ENCODE data around the gene ULBP2. TPM values are rescaled to one million over a fixed set of nuclear protein-coding genes. Genes with fewer than 3 reads are reported as not detected.

The ULBP2 gene
- total RNA-seq, 1 experiment from 2014 or later: not detected

DNA sequence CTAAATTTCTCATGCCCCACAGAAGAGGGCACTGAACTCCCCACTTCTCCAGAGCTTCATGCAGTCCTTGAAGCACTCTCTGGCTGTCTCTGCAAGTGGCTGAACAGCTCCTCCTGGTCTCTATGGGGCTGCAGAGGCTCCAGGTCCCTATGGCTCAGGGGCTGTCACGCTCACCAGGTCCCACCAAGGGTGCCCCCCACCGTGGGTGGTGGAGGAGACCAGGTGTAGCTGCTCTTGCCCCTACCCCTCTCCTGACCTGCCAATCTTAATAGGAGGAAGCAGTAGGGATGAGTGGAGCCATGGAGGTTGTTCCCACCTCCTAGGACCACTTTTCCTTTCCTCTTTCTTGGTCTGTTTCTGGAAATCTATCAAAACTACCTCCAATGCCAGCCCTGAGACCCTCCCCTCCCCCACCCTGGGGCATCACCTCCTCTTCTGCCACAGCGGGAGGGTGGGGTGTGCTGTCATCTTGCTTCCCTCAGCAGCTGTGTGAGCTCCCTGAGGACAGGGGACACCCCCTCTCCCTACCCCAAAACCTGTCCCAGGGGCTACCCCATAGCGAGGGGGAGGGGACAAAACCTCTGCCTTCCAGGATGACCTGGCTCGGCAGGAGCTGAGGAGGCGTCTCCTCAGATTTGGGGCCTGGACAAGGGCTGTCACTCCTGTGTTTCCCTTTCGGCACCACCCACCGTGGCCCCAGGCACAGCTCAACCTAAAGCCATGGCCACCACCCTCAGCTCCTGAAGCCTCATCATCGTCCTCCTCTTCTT, 31.9 kb upstream of the ULBP2 start:
- no peaks in the 10 kb centered on the region for H3K4me1 ChIP-seq (ENCODE audit: insufficient read depth, low read length)

More for the DNA sequence above, 31.9 kb upstream of the ULBP2 start:
- no peak overlapping the region for H2BK12ac ChIP-seq (ENCODE audit: insufficient read length, low read depth, low read length)
- no peak overlapping the region for H3K4me2 ChIP-seq (ENCODE audit: insufficient read depth, insufficient read length, low read length)
- H3T11ph ChIP-seq (ENCODE audit: low read length): no peak overlapping the region
- H3K23ac ChIP-seq (ENCODE audit: insufficient read length, low read depth, low read length): no peak overlapping the region
- H3K14ac ChIP-seq (ENCODE audit: insufficient read depth, low read length): no peak overlapping the region
- H3K18ac ChIP-seq (ENCODE audit: insufficient read length, low read depth, low read length): no peak overlapping the region
- no peak overlapping the region for H3K56ac ChIP-seq (ENCODE audit: insufficient read length, low read depth, low read length)
- Mint-ChIP-seq H3K27me3 (ENCODE audit: low read depth) (peaks cover 52% of the 10 kb centered on the region), H3K36me3 (ENCODE audit: insufficient read depth in 1 of 3, low read depth in 3 of 3) (peaks cover 4 to 7% (median 5%) of the 10 kb centered on the region in 3 experiments; a peak in 5 of 7 replicates), H3K9me3 (peaks cover 31 to 40% of the 10 kb centered on the region in 2 experiments), H3K4me3 (no peak overlapping the region), H3K4me1 (no peaks in the 10 kb centered on the region), H3K27ac (no peak overlapping the region)
- peaks cover 2% of the 10 kb centered on the region for H4K20me1 ChIP-seq (ENCODE audit: control insufficient read depth, insufficient read depth, insufficient read length)
- no peak overlapping the region for H2BK120ac ChIP-seq (ENCODE audit: low read depth, low read length, poor library complexity, severe bottlenecking)
- H4K91ac ChIP-seq (ENCODE audit: insufficient read length, low read depth, low read length): no peak overlapping the region
- no peak overlapping the region for H2AK5ac ChIP-seq (ENCODE audit: insufficient read length, low read length)
- H4K5ac ChIP-seq (ENCODE audit: insufficient read length, low read depth, low read length): no peak overlapping the region
- no CpG with 5 or more reads among the region's 9 CpGs for WGBS (ENCODE audit: extremely low coverage, insufficient read length, low lambda C conversion rate)
- no peaks in the 10 kb centered on the region for H3K27me3 ChIP-seq (ENCODE audit: insufficient read depth, low read length)
- DNase-seq: no peak
- no peaks in the 10 kb centered on the region for H3K9me3 ChIP-seq (ENCODE audit: control insufficient read depth, low read depth, low read length)
- H3K4ac ChIP-seq (ENCODE audit: low read depth, low read length): no peak overlapping the region
- no peak overlapping the region for H2BK15ac ChIP-seq (ENCODE audit: low read depth, low read length)
- H2BK5ac ChIP-seq (ENCODE audit: insufficient read length, low read length): no peak overlapping the region
- H3K79me2 ChIP-seq (ENCODE audit: insufficient read depth, low read length): no peaks in the 10 kb centered on the region
- H2BK20ac ChIP-seq (ENCODE audit: low read depth, low read length, poor library complexity, severe bottlenecking): no peak overlapping the region
- no peak overlapping the region for H2AFZ ChIP-seq (ENCODE audit: low read length)
- H3K79me1 ChIP-seq (ENCODE audit: insufficient read depth, low read depth, low read length, poor library complexity, severe bottlenecking): no peaks in the 10 kb centered on the region
- TF ChIP-seq, protein P1, sequence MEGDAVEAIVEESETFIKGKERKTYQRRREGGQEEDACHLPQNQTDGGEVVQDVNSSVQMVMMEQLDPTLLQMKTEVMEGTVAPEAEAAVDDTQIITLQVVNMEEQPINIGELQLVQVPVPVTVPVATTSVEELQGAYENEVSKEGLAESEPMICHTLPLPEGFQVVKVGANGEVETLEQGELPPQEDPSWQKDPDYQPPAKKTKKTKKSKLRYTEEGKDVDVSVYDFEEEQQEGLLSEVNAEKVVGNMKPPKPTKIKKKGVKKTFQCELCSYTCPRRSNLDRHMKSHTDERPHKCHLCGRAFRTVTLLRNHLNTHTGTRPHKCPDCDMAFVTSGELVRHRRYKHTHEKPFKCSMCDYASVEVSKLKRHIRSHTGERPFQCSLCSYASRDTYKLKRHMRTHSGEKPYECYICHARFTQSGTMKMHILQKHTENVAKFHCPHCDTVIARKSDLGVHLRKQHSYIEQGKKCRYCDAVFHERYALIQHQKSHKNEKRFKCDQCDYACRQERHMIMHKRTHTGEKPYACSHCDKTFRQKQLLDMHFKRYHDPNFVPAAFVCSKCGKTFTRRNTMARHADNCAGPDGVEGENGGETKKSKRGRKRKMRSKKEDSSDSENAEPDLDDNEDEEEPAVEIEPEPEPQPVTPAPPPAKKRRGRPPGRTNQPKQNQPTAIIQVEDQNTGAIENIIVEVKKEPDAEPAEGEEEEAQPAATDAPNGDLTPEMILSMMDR (conservative IDR thresholded peaks at IDR 0.05): no peak
- no peak overlapping the region for H3K9ac ChIP-seq (ENCODE audit: extremely low read depth, insufficient read length, low read length)
- no peak overlapping the region for H4K8ac ChIP-seq (replicated peaks; ENCODE audit: insufficient read length, low read depth, low read length)
- no peak overlapping the region for H3K27ac ChIP-seq (ENCODE audit: insufficient read length, low read depth, low read length)
- H3K23me2 ChIP-seq (ENCODE audit: insufficient read length, low read depth, low read length, poor library complexity, severe bottlenecking): no peaks in the 10 kb centered on the region

All from H9 (cell line).